GM21619 (cell line): ENCODE results near the gene KRTAP4-7.
"Not testable (repeated sequence)": the region's sequence is repeated elsewhere in the genome, so short reads cannot be mapped to it uniquely, and the experiment has no call there.

Source experiments
- ATAC-seq: cut with Tn5 transposase; IDR thresholded peaks from one replicate; pipeline ENCODE4 v1.9.1; 2021; ENCODE audit not compliant: unreplicated experiment

KRTAP4-7 gene

GRCh38 chr17:41065016-41065689 is 18.8 kb upstream of the KRTAP4-7 start:
- ATAC-seq, result not testable (repeated sequence)

GRCh38 chr17:41065829-41066624 is 17.9 kb upstream of the KRTAP4-7 start, which contains the start of gene KRTAP2-4:
Gene KRTAP2-4 (minus strand): TSS chr17:41065879. CDS start chr17:41065845, 34 bp downstream.
- ATAC-seq, result no peak

- no peak for ATAC-seq
Observed at GRCh38 chr17:41067281-41067680, 16.7 kb upstream of the KRTAP4-7 start.

- no peak for ATAC-seq
Observed at GRCh38 chr17:41069031-41069430, 14.9 kb upstream of the KRTAP4-7 start.

GRCh38 chr17:41071606-41072360 is 12.2 kb upstream of the KRTAP4-7 start:
- no peak for ATAC-seq

- ATAC-seq, result no peak
Observed at GRCh38 chr17:41073676-41074075, 10.3 kb upstream of the KRTAP4-7 start.

GRCh38 chr17:41076788-41077187 is 7.2 kb upstream of the KRTAP4-7 start:
- ATAC-seq, result no peak

GRCh38 chr17:41082626-41083025 is 1.3 kb upstream of the KRTAP4-7 start:
- no peak for ATAC-seq

- ATAC-seq, result not testable (repeated sequence)
Observed at GRCh38 chr17:41083427-41083826, 523 bp upstream of the KRTAP4-7 start.

- ATAC-seq, result not testable (repeated sequence)
Observed at GRCh38 chr17:41088760-41089352, 4.9 kb downstream of the KRTAP4-7 start.

- ATAC-seq, result no peak
Observed at GRCh38 chr17:41096055-41096454, 12.1 kb downstream of the KRTAP4-7 start.

GRCh38 chr17:41098042-41098441 is 14.1 kb downstream of the KRTAP4-7 start, which contains the start of gene KRTAP4-8:
Gene KRTAP4-8 (minus strand): TSS chr17:41098142. CDS start chr17:41098084, 58 bp downstream.
- no peak for ATAC-seq

- no peak for ATAC-seq
Observed at GRCh38 chr17:41098481-41098880, 14.5 kb downstream of the KRTAP4-7 start.

GRCh38 chr17:41099682-41100480 is 15.9 kb downstream of the KRTAP4-7 start:
- not testable (repeated sequence) for ATAC-seq

- ATAC-seq, result no peak
Observed at GRCh38 chr17:41101586-41102259, 17.8 kb downstream of the KRTAP4-7 start, which contains the start of gene KRTAP4-16. Gene KRTAP4-16 (minus strand): TSS chr17:41102209. CDS start chr17:41102209, 0 bp downstream.

GRCh38 chr17:41103896-41104295 is 19.9 kb downstream of the KRTAP4-7 start:
- no peak for ATAC-seq

- not testable (repeated sequence) for ATAC-seq
Observed at GRCh38 chr17:41104386-41105038, 20.6 kb downstream of the KRTAP4-7 start.

- not testable (repeated sequence) for ATAC-seq
Observed at GRCh38 chr17:41105347-41105746, 21.4 kb downstream of the KRTAP4-7 start, which contains the start of gene KRTAP4-9. Gene KRTAP4-9 (plus strand): TSS chr17:41105389. CDS start chr17:41105389, 0 bp downstream.
